Endothelial cell of umbilical vein (primary cell): ENCODE measurements around the gene GRHPR. TPM values are rescaled to one million over a fixed set of nuclear protein-coding genes. Genes with fewer than 3 reads are reported as not detected.

Source experiments
- BruUV-seq: library from RNA; stranded (reverse); fragments of 400-500 nt; replicated peaks from 2 replicates; lab custom pipeline; 2021; lab: Mats Ljungman, UMichigan
- CTCF ChIA-PET: fragments of 300-600, 350-600 bp; sonication (Branson Sonifier 250); formaldehyde crosslinking; loops from one replicate; lab custom pipeline; 2021; ENCODE audit warnings: antibody characterized with exemption, inconsistent platforms; lab: Charles Lee
- POLR2A ChIA-PET: fragments of 300-600, 350-600 bp; sonication (Branson Sonifier 250); formaldehyde crosslinking; loops from one replicate; lab custom pipeline; 2021; ENCODE audit warnings: antibody characterized with exemption, inconsistent platforms; lab: Charles Lee
- DNase-seq: peaks from one replicate; pipeline ENCODE4 v3.0.0-alpha.2; 2011; ENCODE audit warnings: low read depth, low spot score
- FAIRE-seq: peaks from 2 replicates; lab custom pipeline; 2011; peaks lifted over from hg19 to GRCh38; lab: Jason Lieb, UNC
- H2AFZ ChIP-seq: 2 replicates; pipeline ENCODE4 v1.6.0; 2012; ENCODE audit warnings: low read depth, low read length, control low read depth, inconsistent platforms
- H3K27ac ChIP-seq: 2 replicates; pipeline ENCODE4 v1.5.1; 2011; ENCODE audit warnings: low read depth, mild to moderate bottlenecking, control low read depth, low read length, moderate library complexity; ENCODE audit not compliant: insufficient read depth
- H3K27me3 ChIP-seq, 2 experiments: 2 replicates each; pipeline versions ENCODE4 v1.6.0 to v1.6.1; 2011; ENCODE audit warnings: low read length in 2 of 2, mixed read lengths in 1 of 2; ENCODE audit not compliant: control insufficient read depth in 2 of 2, insufficient read depth in 2 of 2
- H3K36me3 ChIP-seq, 2 experiments: 2 replicates in 1 of 2; 3 replicates in 1 of 2; pipeline ENCODE4 v1.5.1; 2011; ENCODE audit warnings: low read length in 2 of 2, mild to moderate bottlenecking in 1 of 2, moderate library complexity in 1 of 2; ENCODE audit not compliant: control insufficient read depth in 2 of 2, insufficient read depth in 2 of 2; ENCODE audit errors: extremely low read depth in 1 of 2
- H3K4me1 ChIP-seq: 3 replicates; pipeline ENCODE4 v1.5.1; 2011; ENCODE audit warnings: mild to moderate bottlenecking, low read length; ENCODE audit not compliant: control insufficient read depth, insufficient read depth; ENCODE audit errors: extremely low read depth
- H3K4me2 ChIP-seq: 2 replicates; pipeline ENCODE4 v1.6.1; 2011; ENCODE audit warnings: low read length, control low read depth, mixed read lengths; ENCODE audit not compliant: insufficient read depth
- H3K4me3 ChIP-seq, 3 experiments: fragments of 200-600 bp in 1 of 3; sonication (generic), shearing (Covaris generic) in 1 of 3; replicated peaks in 1 of 3; 2 replicates each; pipeline ENCODE4 v1.5.1; 2011 to 2016; ENCODE audit warnings: control low read depth in 3 of 3, low read length in 3 of 3, mild to moderate bottlenecking in 2 of 3, inconsistent platforms in 1 of 3, low read depth in 1 of 3, moderate library complexity in 1 of 3; ENCODE audit not compliant: insufficient read depth in 1 of 3
- H3K79me2 ChIP-seq: 2 replicates; pipeline ENCODE4 v1.6.0; 2012; ENCODE audit warnings: low read length, inconsistent platforms; ENCODE audit not compliant: control insufficient read depth, insufficient read depth
- H3K9ac ChIP-seq: replicated peaks from 2 replicates; pipeline ENCODE3; 2011; ENCODE audit warnings: low read length, control low read depth; ENCODE audit not compliant: insufficient read depth; ENCODE audit errors: extremely low read depth
- H3K9me1 ChIP-seq: replicated peaks from 3 replicates; pipeline ENCODE4 v1.6.0; 2011; ENCODE audit warnings: mild to moderate bottlenecking, low read length; ENCODE audit not compliant: control insufficient read depth, insufficient read depth; ENCODE audit errors: extremely low read depth
- H3K9me3 ChIP-seq: replicated peaks from 2 replicates; pipeline ENCODE4 v1.5.1; 2012; ENCODE audit warnings: low read length, inconsistent platforms; ENCODE audit not compliant: control insufficient read depth, insufficient read depth
- H4K20me1 ChIP-seq: replicated peaks from 2 replicates; pipeline ENCODE3; 2011; ENCODE audit warnings: mild to moderate bottlenecking, low read length; ENCODE audit not compliant: control insufficient read depth, insufficient read depth; ENCODE audit errors: extremely low read depth
- EZH2 ChIP-seq: IDR thresholded peaks from 2 replicates; pipeline ENCODE4 v1.6.1; 2012; ENCODE audit warnings: borderline replicate concordance, low read depth, mild to moderate bottlenecking, moderate library complexity, low read length, inconsistent platforms; ENCODE audit not compliant: severe bottlenecking
- GATA2 ChIP-seq: IDR thresholded peaks from 2 replicates; pipeline ENCODE4 v1.7.0; 2011; ENCODE audit warnings: low read depth, mild to moderate bottlenecking, moderate library complexity, mixed read lengths, low read length; ENCODE audit not compliant: insufficient read length, insufficient read depth
- JUN ChIP-seq: IDR thresholded peaks from 2 replicates; pipeline ENCODE4 v1.6.1; 2011; ENCODE audit warnings: borderline replicate concordance, low read depth; ENCODE audit not compliant: insufficient read length, insufficient read depth
- POLR2AphosphoS5 ChIP-seq: IDR thresholded peaks from 2 replicates; pipeline ENCODE4 v1.6.1; 2012; ENCODE audit warnings: low read depth, mild to moderate bottlenecking, control low read depth, low read length, moderate library complexity; ENCODE audit not compliant: insufficient read depth
- dilution Hi-C: fragments of 300-500 bp; cut with MboI; formaldehyde crosslinking; loops from one replicate; pipeline ENCODE4 v1.15.0; 2019; ENCODE audit warnings: low sequenced_read_pairs; ENCODE audit not compliant: extremely low pct_ligation_motif_present
- intact Hi-C: fragments of 100-400 bp; cut with micrococcal nuclease; formaldehyde crosslinking; loops from one replicate; pipeline ENCODE4 v1.10.0; 2022
- polyA plus RNA-seq, 4 experiments: library from polyadenylated mRNA; depleted of rRNA in 3 of 4; stranded (reverse) in 3 of 4; unstranded in 1 of 4; fragments of >200 nt; gene quantifications; 2 replicates each; pipeline versions ENCODE4 v1.2.1 to v1.2.3, GENCODE V29; 2011 to 2012; ENCODE audit warnings: missing spikeins in 1 of 4
- total RNA-seq: library from RNA; stranded (reverse); gene quantifications from 2 replicates; pipeline ENCODE4 v1.2.3, GENCODE V29; 2021
- TF ChIP-seq, protein P1 (sequence below): IDR thresholded peaks from 2 replicates; pipeline ENCODE4 v1.6.1; 2011; ENCODE audit not compliant: insufficient read depth, insufficient read length
- TF ChIP-seq, protein P2 (sequence below), 2 donors: IDR thresholded peaks; 1 replicate in 1 of 2; 2 replicates in 1 of 2; pipeline ENCODE4 v1.5.1; 2011; ENCODE audit warnings: low read length in 2 of 2, mild to moderate bottlenecking in 2 of 2, moderate library complexity in 2 of 2, control low read depth in 1 of 2, inconsistent platforms in 1 of 2, low read depth in 1 of 2; ENCODE audit not compliant: insufficient read depth in 1 of 2; ENCODE audit errors: extremely low read depth in 1 of 2

GRHPR gene
- total and polyA plus RNA-seq, 2 donors (not counting 3 experiments of a cell fraction or from before 2014, with no cell fraction given), result 91.2 to 247 TPM

DNA sequence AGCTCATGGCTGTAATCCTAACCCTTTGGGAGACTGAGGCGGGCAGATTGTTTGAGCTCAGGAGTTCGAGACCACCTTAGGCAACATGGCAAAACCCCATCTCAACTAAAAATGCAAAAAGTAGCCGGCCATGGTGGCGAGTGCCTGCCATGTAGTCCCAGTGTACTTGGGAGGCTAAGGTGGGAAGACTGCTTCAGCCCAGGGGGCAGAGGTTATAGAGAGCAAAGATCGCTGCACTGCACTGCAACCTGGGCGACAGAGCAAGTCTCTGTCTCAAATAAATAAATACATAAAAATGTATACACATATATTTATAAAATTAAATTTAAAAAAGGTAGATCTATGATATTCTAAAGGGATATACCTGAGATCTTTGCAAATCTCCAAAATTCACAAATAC is 23.3 kb downstream of the GRHPR start:
- intact Hi-C loops (no loop called here), dilution Hi-C loops (no loop called here)
- no peaks in the 10 kb centered on the region for H3K27me3 ChIP-seq
- DNase-seq (no peak), FAIRE-seq (no peak)
- peaks cover 4% of the 10 kb centered on the region for H4K20me1 ChIP-seq
- no peak overlapping the region for H3K4me2 ChIP-seq
- peaks cover 3 to 16% of the 10 kb centered on the region in 2 experiments for H3K36me3 ChIP-seq
- H3K4me3 ChIP-seq, result no peak overlapping the region
- peaks cover 28% of the 10 kb centered on the region for H3K79me2 ChIP-seq
- BruUV-seq, result no TSS peak
- H2AFZ ChIP-seq, result no peak overlapping the region
- no peak for TF ChIP-seq EZH2
- TF ChIP-seq, protein P1, sequence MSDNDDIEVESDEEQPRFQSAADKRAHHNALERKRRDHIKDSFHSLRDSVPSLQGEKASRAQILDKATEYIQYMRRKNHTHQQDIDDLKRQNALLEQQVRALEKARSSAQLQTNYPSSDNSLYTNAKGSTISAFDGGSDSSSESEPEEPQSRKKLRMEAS, result no peak
- no peak for TF ChIP-seq JUN
- TF ChIP-seq POLR2AphosphoS5, result no peak
- TF ChIP-seq, protein P2, sequence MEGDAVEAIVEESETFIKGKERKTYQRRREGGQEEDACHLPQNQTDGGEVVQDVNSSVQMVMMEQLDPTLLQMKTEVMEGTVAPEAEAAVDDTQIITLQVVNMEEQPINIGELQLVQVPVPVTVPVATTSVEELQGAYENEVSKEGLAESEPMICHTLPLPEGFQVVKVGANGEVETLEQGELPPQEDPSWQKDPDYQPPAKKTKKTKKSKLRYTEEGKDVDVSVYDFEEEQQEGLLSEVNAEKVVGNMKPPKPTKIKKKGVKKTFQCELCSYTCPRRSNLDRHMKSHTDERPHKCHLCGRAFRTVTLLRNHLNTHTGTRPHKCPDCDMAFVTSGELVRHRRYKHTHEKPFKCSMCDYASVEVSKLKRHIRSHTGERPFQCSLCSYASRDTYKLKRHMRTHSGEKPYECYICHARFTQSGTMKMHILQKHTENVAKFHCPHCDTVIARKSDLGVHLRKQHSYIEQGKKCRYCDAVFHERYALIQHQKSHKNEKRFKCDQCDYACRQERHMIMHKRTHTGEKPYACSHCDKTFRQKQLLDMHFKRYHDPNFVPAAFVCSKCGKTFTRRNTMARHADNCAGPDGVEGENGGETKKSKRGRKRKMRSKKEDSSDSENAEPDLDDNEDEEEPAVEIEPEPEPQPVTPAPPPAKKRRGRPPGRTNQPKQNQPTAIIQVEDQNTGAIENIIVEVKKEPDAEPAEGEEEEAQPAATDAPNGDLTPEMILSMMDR (IDR thresholded peaks at IDR 0.05; ENCODE audit: extremely low read depth in 1 of 2, insufficient read depth in 1 of 2, low read depth in 1 of 2, low read length in 2 of 2), result no peak
- no peak for TF ChIP-seq GATA2
- no peaks in the 10 kb centered on the region for H3K9me1 ChIP-seq
- H3K27ac ChIP-seq, result no peak overlapping the region
- no peaks in the 10 kb centered on the region for H3K9me3 ChIP-seq
- no peaks in the 10 kb centered on the region for H3K4me1 ChIP-seq
- ChIA-PET CTCF (no interaction called here), POLR2A (no interaction called here)
- no peak overlapping the region for H3K9ac ChIP-seq
